ENCODE data around the gene AKAP10.
A peak's percentile ranks its signal among the peaks of the same experiment; 100 is the strongest.
"Not testable (repeated sequence)": the region's sequence is repeated elsewhere in the genome, so short reads cannot be mapped to it uniquely, and the experiment has no call there.

The AKAP10 gene

DNA sequence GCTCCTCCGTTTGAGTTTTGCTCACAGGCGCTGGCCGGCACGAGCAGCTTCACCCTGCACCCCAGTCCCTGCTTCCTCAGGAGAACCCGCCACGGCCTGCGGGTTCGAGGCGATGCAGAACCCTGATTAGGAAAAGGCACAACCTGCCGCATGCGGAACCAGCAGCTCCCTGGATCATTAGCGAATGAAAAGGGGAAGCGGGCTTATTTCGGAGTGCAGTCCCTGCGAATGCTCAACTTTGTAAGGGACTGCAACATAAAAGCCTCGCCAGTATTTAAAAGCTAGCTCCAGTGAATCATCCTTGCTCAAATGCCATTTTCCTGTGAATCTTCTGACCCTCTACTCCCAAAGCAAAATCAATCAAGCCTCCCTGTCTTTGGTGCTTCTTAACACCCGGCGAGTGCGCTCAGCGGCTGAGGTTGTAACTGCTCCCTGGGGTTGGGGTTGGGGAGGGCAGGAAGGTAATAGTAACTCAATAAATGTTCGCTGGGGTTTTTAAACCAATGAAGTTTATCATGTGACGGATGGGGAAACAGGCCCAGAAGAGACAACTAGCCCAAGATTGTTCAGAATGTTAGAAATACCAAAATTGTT lies 678 bp upstream of the AKAP10 start:
- DNase-seq: peak; percentile 14 to 16

DNA sequence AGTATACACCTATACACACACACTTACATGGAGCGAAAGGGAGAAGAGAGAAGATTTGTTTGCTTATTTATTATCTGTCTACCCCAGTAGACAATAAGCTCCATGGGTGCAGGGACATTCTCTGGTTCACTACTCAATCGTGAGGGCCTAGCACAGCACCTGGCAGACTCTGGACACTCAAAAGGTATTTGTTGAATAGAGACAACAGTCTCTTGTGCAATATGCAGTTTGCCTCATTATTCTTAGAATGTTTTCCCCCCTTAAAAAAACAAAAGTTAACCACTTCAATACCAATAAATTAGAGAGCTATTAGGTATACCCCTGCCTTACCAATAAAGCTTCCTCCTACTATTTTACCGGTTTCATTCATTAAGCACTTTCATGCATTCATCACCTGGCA lies 2.0 kb downstream of the AKAP10 start:
- no peak for DNase-seq

GRCh38 chr17:19973156-19973555 lies 4.5 kb downstream of the AKAP10 start:
- no peak for DNase-seq

- not testable (repeated sequence) for DNase-seq
These were observed 14.7 kb downstream of the AKAP10 start for GRCh38 chr17:19962954-19963353.

DNA sequence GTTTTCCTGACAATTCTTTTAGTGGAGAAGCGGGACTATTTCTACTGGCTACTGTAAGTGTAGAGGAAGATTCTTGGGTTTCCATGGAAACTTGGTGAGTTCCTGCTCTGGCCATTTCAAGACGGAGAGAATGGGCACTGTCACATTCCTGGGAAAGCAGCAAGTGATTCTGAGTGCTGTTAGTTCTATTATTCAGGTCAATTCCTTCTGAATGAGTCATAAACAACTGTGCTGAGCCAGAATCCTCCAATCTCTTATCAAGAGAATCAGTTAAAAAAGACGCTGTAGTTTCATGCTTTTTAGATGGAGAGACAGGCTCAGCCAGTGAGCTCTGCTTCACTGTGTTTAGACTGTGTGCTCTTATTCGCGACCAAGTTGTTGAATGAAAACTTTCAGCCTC lies 19.6 kb downstream of the AKAP10 start:
- DNase-seq: no peak

- DNase-seq: no peak
These were observed 22.5 kb downstream of the AKAP10 start for GRCh38 chr17:19955099-19955498.

- DNase-seq: not testable (repeated sequence)
These were observed 26.2 kb downstream of the AKAP10 start for GRCh38 chr17:19951411-19951810.

DNA sequence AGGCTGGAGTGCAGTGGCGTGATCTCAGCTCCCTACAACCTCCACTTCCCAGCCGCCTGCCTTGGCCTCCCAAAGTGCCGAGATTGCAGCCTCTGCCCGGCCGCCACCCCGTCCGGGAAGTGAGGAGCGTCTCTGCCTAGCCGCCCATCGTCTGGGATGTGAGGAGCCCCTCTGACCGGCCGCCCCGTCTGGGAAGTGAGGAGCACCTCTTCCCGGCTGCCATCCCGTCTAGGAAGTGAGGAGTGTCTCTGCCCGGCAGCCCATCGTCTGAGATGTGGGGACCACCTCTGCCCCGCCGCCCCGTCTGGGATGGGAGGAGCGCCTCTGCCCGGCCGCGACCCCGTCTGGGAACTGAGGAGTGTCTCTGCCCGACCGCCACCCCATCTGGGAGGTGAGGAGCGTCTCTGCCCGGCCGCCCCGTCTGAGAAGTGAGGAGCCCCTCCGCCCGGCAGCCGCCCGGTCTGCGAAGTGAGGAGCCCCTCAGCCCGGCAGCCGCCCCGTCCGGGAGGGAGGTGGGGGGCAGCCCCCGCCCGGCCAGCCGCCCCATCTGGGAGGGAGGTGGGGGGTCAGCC lies 26.9 kb downstream of the AKAP10 start:
- DNase-seq: not testable (repeated sequence)

GRCh38 chr17:19948116-19948943 lies 29.3 kb downstream of the AKAP10 start:
- DNase-seq: no peak

DNA sequence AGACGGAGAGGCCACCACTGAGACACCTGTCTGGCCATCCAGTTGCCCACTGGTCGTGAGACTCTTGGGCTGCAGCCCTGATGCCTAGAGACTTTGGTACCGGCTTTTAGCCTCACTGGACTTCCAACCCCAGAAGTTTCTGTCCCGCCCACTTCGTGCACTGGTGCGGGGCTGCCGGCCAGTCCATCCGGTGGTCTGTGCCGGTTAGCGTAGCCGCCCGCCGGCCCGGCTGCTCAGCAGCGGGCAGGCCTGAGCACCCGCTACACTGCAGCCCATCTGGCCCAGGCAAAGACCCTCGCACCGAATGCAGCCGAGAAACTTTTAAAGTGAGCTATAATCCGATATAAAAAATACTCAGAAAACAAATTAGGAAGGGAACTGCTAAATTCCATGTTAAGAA lies 30.7 kb downstream of the AKAP10 start:
- no peak for DNase-seq

- no peak for DNase-seq
These were observed 32.5 kb downstream of the AKAP10 start for GRCh38 chr17:19945009-19945626.

DNA sequence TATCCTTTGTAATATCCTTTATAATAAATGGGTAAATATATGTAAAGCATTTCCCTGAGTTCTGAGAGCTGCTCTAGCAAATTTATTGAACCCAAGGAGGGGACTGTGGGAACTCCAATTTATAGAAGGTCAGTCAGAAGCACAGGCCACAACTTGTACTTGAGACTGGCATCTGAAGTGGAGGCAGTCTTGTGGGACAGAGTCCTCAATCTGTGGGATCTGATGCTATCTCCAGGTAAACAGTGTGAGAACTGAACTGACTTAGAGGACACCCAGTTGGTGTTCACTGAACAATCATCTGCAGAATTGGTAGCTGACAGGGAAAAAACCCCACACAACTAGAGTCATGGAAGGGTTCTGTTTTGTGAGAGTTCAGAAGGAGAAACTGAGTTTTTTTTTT lies 34.0 kb downstream of the AKAP10 start:
- DNase-seq: no peak

DNA sequence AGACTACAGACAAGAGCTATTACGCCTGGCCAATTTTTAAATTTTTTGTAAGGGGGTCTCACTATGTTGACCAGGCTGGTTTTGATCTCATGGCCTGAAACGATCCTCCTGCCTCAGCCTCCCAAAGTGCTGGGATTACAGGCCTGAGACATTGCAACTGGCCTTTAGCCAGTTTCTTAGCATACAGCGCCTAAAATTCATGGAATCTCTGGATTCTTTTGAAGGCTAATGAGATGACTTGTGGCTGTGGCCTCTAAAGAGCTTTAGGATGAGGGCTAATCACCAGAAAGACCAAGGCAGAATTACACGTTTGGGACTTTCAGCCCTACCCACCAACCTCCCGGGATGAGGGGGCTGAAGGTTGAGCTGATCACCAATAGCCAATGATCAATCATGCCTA lies 34.6 kb downstream of the AKAP10 start:
- DNase-seq: no peak

DNA sequence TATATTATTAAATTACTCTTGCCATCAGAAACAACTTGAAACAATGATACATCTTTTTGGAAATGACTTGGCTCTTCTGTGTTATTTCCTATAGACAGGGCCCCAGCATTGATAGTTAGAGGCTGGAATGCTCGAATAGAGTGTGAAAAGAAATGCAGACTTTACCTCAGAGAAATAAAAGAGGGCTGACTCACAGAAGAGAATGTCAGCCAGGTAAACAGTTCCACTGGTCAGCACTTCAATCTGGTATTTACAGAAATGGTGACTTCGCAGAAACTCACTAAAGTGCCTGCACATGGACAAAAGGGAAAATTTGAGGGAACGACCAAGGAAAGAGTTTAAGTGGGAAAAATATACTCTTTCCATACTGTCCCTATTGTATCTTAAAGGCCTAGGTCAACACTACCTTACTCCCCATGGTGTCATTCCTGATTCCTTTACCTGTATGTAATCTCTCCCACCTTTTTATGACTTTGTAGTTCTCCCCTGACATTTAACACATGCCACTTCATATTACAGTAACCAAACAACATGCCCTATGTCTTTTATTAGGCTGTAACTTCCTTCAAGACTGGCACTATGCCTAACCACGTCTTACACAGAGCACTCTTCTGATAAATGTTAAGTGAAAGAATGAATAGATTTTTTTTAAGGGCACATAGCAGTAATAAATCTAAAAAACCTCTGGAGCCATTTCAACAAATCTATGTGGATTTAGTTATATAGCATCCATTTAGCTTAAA lies 36.7 kb downstream of the AKAP10 start:
- no peak for DNase-seq

GRCh38 chr17:19939993-19940721 lies 37.5 kb downstream of the AKAP10 start:
- no peak for DNase-seq

GRCh38 chr17:19938736-19939135 lies 38.9 kb downstream of the AKAP10 start:
- no peak for DNase-seq

GRCh38 chr17:19937522-19937921 lies 40.1 kb downstream of the AKAP10 start:
- no peak for DNase-seq

DNA sequence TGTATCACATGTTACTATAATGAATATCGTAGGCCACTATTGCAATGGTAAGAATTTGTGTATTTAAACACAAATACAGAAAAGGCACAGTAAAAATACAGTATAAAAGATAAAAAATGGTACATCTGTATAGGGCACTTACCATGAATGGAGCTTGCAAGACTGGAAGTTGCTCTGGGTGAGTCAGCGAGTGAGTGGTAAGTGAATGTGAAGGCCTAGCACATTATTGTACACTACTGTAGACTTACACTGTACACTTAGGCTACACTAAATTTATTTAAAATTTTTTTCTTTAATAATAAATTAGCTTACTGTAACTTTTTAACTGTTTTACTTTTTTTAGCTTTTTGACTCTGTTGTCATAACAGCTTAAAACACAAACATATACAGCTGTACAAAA lies 42.5 kb downstream of the AKAP10 start:
- DNase-seq: no peak

DNA sequence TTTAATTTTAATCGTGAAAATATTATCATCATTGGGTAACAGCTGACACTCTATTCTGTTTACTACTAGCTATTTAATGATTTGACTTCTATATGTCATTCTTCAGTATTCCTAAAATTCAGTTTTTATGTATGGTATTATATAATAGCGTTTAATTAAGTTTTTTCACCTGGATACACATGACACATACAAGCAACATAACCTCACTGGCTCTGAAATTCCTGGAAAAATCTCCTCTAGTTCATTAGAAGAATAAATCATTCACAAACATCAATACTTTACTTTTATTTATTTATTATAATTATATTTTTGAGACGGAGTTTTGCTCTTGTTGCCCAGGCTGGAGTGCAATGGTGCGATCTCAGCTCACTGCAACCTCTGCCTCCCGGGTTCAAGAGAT lies 44.0 kb downstream of the AKAP10 start:
- DNase-seq: no peak

- no peak for DNase-seq
These were observed 44.4 kb downstream of the AKAP10 start for GRCh38 chr17:19933221-19933620.

- DNase-seq: no peak
These were observed 49.3 kb downstream of the AKAP10 start for GRCh38 chr17:19928299-19928698.

DNA sequence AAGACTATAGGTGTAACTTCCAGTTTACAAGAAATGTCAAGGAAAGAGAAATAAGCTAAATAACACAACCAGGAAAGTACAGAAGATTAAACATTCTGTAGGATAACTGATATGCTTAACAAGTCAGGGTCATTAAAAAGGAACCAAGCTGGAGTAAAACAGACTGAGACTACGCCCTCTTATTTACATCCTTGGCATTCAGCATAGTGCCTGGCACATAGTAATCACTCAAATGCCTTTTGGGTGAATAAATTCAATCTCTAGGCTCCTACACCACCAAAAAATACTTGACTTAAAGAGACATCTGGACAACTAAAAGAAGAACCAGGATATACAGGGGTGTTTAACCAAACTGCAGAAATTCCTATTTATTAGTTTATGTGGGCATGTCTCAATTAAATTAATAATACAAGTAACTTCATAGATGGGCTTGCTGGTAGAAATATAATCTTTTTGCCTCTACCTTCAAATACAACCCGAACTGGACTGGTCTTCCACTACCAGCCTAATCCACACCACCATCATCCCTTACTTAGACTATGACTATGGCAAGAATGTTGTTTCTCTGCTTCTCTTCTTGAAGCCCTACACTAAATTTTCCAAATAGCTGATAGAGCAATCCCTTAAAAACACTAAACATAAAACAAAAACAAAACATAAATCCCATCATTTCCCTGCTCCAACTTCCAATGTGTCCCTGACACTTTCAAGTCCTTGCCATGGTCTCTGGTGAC lies 62.2 kb downstream of the AKAP10 start:
- DNase-seq: no peak

Data from stimulated activated CD4-positive, alpha-beta T cell treated with anti-CD3 and anti-CD28 coated beads, Interleukin-4, amount 100 ng/mL, for 4 hours (primary cell).